HG03025 (cell line): ENCODE results near the gene SDK1.
"Not testable (repeated sequence)": the region's sequence is repeated elsewhere in the genome, so short reads cannot be mapped to it uniquely, and the experiment has no call there.

Source experiments
- ATAC-seq: cut with Tn5 transposase; IDR thresholded peaks from one replicate; pipeline ENCODE4 v1.9.1; 2021; ENCODE audit warnings: mild to moderate bottlenecking, moderate library complexity; ENCODE audit not compliant: unreplicated experiment, low FRiP score

The SDK1 gene

DNA sequence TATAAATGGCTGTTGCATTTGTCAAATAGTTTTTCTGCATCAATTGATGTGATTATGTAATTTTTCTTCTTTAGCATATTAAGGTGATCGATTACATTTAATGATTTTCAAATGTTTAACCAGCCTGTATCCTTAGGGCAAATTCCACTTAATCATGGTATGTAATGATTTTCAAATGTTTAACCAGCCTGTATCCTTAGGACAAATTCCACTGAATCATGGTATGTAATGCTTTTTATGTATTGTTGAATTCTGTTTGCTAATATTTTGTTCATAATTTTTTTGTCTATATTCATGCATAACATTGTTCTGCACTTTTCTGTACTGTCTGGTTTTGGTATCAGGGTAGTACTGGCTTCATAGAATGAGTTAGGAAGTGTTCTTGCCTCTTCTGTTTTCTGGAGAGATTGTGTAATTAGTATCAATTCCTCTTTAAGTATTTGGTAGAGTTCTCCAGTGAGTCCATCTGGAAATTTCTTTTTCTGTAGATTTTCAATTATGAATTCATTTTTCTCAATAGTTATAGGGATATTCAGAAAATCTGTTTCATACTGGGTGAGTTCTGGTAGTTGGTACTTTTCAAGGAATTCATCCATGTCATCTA lies 987.8 kb downstream of the SDK1 start:
- no peak for ATAC-seq

DNA sequence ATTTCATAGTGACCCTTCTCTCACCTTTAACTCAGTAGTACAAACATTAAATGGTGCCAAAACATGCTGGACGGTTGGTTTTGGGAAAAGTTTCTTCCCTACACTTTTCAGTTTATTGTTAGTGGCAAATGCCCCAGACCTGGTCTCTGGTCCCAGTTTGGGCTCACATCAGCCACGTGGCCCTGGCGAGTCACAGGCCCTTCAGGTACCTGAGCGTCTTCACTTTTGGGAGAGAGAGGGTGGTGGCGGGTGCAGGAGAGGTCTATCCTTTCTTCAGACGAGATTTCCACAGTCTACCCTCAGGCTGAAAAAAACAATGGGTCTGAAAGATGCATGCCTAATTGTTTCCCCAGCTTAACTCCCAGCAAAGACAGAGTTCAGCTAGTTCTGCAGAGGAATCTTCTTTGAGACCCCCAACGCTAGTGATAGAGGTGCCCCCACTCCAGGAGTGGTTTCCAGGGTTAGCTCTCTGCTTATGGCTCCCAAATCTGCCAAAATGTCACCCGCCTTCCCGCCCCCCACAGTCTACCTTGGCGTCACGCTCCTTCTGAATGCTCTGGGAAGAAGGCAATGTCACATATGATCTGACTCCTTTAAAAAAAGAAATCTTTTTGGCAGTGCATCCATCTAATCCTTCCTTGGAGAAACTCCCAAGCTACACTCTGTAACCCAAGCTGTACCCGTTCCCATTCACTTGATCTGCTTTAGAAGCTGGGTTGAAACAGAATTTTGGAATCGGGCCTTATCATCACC lies 996.3 kb downstream of the SDK1 start:
- no peak for ATAC-seq

GRCh38 chr7:4297918-4298219 lies 996.8 kb downstream of the SDK1 start:
- no peak for ATAC-seq

DNA sequence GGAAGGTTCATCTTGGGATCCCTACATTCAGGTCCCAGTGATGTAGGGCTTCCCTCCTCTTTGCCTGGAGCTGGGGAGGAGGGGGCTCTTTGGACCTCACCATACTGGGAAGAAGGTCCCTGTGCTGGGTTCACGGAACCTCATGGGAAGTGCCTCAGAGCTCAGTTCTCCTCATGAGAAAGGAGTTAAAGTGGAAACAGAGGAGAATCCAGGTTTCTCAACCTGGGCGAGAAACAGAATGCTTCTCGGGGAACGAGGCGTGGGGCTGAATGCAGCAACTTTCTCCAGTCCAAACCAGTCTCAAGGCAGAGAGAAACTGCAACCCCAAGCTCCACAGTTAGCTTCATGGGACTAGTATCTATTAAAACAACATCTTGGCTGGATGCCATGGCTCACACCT lies 998.4 kb downstream of the SDK1 start:
- ATAC-seq: no peak

- no peak for ATAC-seq
These were observed 1001.3 kb downstream of the SDK1 start for GRCh38 chr7:4302203-4302905.

GRCh38 chr7:4307316-4308204 lies 1006.5 kb downstream of the SDK1 start:
- ATAC-seq: no peak

GRCh38 chr7:4308205-4308590 lies 1007.1 kb downstream of the SDK1 start:
- ATAC-seq: no peak

DNA sequence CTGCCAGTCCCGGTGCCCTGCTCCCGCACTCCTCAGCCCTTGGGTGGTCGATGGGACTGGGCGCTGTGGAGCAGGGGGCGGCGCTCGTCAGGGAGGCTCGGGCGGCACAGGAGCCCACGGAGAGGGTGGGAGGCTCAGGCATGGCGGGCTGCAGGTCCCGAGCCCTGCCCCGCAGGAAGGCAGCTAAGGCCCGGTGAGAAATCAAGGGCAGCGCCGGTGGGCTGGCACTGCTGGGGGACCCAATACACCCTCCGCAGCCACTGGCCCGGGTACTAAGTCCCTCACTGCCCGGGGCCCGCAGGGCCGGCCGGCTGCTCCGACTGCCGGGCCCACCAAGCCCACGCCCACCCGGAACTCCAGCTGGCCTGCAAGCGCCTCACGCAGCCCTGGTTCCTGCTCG lies 1012.9 kb downstream of the SDK1 start:
- ATAC-seq: not testable (repeated sequence)

GRCh38 chr7:4314316-4314715 lies 1013.3 kb downstream of the SDK1 start:
- not testable (repeated sequence) for ATAC-seq
